ENCODE results near the gene SAMD7.
A peak's percentile ranks its signal among the peaks of the same experiment; 100 is the strongest.

Gene SAMD7

GRCh38 chr3:169913323-169913722 is 2.0 kb downstream of the SAMD7 start:
- no peak for DNase-seq (ENCODE audit: low read depth in 2 of 2)

DNA sequence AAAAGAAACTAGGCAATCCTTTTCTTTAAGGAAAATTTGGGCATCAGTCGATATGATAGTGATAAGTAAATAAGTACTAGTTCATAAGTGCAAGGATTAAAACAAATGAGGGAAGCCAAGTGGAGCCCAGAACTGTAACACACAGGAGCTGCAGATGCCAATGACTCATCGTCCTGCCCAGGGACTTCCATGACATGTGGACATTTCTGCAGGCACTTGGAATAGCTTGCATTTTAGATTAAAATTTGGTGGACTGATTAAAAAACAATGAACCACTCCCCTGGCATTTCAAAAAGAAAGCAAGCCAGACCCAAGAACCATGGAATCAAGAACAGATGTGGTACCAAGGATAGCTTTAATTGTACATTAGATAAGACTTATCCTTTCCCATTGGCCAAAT is 2.9 kb downstream of the SAMD7 start:
- no peak for DNase-seq (ENCODE audit: low read depth in 2 of 2)

DNA sequence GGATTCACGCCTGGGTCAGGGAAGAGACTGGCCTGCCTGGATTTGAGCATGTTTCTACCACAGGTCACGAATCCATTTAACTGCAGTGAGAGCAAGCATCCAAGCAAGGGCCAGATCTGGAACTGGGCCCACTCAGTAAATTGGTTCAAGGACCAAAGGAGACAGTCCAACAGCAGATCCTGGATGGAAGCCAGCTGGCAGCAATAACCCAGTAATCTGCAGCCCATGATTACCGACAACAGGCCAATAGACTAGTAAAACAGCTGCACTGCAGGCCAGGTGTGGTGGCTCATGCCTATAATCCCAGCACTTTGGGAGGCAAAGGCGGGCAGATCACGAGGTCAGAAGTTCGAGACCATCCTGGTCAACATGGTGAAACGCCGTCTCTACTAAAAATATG is 11.8 kb downstream of the SAMD7 start:
- no peak for DNase-seq (ENCODE audit: low read depth in 2 of 2)

- no peak for DNase-seq (ENCODE audit: low read depth in 2 of 2)
Observed at GRCh38 chr3:169923831-169924230, 12.5 kb downstream of the SAMD7 start.

DNA sequence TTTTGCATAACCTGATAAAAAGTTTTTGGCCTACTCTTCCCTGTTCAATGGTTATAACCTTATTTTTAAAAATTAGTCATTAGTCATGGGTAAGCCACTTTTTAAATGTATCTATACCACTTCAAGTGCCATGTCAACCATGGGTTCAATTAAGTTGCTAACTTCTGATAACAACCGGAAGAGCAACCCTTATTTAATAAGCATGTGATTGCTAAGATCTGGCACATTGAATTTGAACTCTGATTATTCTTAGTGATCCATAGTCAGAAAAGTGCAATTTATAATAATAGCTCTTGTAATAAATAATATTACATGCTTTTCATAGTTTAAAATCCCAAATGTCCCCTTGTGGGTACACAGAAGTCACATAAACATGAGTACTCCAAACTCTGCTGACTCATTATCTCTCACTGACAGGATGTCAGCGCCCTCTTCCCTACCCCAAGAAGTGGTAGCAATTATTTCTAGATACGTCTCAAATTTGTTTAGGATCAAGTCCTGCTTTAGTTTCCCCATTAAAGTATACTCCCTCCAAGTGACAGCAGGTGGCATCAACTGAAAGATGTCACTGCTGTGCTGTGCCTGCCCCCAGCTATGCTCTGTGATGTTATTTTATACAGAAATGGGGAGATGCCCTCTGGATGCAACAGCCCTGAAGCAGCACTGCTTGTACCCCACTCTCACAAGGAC is 18.6 kb downstream of the SAMD7 start:
- DNase-seq (ENCODE audit: low read depth in 2 of 2) = no peak

- no peak for DNase-seq (ENCODE audit: low read depth in 2 of 2)
Observed at GRCh38 chr3:169930843-169931242, 19.5 kb downstream of the SAMD7 start.

GRCh38 chr3:169931747-169932520 is 20.6 kb downstream of the SAMD7 start:
- no peak for DNase-seq (ENCODE audit: low read depth in 2 of 2)

- no peak for DNase-seq (ENCODE audit: low read depth in 2 of 2)
Observed at GRCh38 chr3:169939320-169939719, 27.9 kb downstream of the SAMD7 start.

DNA sequence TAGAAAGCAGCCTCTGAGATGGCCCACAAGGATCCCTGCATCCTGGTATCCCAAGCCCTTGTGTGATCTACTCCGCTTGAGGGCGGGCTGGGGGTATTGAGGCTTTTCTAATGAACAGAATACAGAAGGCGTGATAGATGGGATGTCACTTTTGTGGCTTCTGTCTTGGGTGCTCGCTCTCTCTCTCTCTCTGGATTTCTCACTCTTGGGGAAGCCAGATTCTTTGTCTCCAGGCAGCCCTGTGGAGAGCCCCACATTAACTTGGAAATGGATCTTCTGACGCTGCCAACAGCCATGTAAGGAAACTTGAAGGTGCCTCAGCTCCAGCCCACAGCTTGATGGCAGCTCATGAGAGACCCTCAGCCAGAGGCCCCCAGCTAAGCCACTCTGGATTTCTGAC is 28.4 kb downstream of the SAMD7 start:
- DNase-seq (ENCODE audit: low read depth in 2 of 2) = no peak

GRCh38 chr3:169940470-169941181 is 29.3 kb downstream of the SAMD7 start:
- no peak for DNase-seq (ENCODE audit: low read depth in 2 of 2)

DNA sequence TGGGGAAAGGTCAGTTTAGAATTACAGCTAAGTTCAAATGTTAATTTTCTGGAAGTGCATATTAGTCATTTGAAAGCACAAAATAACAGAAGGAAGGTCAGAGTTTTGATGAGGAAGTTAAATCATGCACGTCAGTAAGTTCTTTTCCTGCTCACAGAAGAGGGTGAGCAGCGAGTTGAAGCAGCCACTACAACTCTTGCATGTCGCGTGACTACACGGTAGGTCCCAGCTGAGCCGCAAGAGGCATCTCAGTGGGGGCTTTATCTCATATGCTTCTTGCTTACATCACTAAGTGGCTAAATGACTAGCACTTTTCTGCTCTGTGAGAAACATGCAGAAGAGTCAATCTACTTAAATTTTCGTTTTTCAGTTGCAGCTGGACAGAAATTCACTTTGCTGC is 33.9 kb downstream of the SAMD7 start:
- peak; percentile 28 to 38 for DNase-seq (ENCODE audit: low read depth in 2 of 2)

DNA sequence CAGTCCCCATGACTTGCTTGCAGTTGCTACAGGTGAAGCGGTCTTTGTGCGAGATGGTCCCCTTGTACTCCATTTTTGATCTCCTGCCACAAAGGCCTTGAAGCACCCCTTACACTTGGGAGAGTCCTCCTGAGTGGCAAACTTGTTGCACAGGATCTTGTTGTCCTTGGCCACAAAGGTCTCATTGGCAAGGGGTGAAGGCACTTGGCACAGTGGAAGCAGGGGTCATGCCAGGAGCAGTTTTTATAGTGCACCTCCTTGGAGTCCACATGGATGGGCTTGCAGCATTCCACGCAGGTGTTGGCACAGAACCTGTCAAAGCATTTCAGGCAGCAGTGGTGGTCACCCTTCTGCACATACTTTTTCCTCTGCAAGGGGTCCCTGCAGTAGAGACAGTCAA is 35.0 kb downstream of the SAMD7 start:
- no peak for DNase-seq (ENCODE audit: low read depth in 2 of 2)

GRCh38 chr3:169948559-169949448 is 37.4 kb downstream of the SAMD7 start:
- DNase-seq (ENCODE audit: low read depth in 2 of 2) = no peak

GRCh38 chr3:169952045-169952444 is 40.7 kb downstream of the SAMD7 start:
- DNase-seq (ENCODE audit: low read depth in 2 of 2) = no peak

DNA sequence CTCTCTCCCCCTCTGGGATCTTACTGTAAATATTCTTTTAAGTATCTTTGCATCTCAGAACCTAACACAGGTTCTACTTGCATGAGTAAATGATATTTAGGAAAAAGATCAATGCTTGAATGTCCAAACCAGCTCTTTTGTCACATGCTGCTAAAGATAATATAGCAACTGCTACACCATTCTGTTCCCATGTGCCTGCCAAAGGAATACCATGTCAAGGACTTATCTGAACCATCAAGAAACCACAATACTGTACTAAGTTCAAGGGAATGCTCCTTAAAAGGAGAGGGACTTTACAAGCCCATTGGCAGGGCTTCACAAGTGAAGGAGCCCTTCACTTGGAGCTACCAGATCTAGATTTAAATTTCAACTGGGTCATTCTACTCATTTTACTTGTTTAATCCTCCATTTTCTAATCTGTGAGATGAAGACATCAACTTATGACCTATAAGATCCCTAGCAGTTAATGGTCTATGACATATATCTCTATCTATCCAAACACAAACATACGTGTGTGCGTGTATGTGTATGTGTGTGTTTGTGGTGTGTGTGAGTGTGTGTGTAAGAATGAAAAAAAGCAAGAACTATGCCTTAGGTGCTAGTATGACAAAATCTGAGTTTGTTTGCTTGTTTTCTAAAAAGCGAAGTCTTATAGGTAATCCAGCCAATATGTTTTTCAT is 42.2 kb downstream of the SAMD7 start:
- no peak for DNase-seq (ENCODE audit: low read depth in 2 of 2)

DNA sequence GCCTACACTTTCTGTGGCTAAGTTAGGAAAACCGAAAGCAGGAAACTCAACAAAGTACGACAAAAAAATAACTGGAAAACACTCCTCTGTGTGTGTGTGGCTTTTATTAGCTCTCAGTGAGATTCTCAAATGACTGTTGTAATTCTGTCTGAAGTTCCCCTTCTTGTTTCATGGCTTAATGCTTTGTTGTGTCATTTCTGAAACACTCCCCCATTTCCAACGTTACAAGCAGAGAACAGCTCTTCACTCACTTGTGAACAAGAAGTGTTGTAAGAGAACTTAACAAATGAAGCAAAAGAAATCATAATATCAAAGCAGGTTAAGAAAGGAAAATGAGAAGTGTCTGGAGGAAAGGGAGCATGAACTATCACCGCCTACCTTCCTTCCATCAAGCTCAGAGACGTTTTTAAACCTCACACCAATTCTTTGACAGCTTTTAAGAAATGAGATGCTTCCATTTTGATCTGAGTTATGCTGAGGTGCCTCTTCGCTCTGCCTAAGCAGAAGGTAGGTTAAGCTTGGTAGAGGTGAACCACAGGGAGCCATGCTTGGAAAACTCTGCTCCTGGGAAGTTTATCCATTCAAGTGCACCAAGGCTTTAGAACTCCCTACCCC is 42.9 kb downstream of the SAMD7 start:
- no peak for DNase-seq (ENCODE audit: low read depth in 2 of 2)

DNA sequence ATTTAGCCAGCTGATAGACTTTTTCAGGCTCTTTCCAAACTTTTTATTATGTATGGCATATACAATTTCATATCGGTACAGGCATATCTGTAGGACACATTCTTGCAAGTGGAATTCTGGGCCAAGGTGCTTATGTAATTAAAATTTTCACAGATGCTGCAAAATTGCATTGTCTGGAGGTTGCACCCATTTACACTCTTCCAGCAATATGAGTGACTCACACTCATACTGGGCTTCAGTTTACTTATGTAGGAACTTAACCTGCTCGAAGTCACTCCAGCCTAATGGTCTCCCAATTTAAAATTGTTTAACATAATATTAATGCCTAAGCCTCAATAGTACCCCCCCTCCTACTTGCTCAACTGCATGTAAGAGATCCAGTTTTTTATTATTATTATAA is 44.0 kb downstream of the SAMD7 start:
- no peak for DNase-seq (ENCODE audit: low read depth in 2 of 2)

DNA sequence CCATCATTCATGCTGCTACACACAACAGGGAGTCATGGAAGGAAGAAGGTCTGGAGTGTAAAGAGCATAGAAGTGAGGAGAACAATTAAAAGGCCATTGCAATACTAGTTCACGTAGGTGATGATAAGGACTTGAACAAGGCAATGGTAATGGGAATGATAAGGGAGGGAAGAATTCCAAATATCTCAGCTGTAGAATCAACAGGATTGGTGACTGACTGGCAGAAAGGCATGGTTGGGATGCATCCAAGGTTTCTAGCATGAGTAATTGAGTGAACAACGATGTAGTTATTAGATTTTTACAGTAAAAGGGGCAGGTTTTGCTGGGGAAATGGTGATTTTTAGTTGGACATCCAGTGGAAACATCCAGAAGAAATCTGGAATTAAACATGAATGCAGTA is 52.8 kb downstream of the SAMD7 start:
- DNase-seq (ENCODE audit: low read depth in 2 of 2) = no peak

DNA sequence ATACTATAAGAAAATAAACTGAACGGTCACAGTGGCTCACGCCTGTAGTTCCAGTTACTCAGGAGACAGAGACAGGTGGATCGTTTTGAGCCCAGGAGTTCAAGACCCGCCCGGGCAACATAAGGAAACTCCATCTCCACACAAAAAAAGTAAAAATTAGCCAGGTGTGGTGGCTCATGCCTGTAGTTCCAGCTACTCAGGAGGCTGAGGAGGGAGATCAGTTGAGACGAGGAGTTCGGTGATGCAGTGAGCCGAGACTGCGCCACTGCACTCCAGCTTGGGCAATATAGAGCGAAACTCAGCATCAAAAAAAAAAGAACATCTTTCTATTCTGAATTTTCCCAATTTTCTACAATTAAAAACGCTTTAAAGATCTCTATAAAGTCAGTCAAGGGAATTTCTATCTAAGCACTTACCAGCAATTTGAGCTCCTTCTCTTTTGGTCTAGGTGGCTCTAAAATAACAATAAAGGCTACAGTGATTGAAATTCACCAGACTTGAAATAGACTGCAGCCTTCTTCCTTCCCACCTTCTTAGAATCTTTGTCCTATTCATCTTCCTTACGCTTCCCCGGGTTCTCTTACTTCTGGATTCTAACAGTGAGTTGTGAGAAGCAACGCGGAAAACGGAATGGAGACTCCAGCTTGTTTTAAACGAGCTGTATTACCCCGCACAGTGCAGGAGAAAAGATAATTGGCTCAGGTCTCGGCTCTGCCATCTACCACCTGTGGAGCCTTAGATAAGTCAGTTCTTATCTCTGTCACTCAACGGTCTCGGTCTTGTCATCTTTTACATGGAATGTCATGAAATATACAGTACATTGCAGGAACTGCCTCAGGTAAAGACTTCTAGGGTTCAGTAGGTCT is 54.4 kb downstream of the SAMD7 start:
- no peak for DNase-seq (ENCODE audit: low read depth in 2 of 2)

DNA sequence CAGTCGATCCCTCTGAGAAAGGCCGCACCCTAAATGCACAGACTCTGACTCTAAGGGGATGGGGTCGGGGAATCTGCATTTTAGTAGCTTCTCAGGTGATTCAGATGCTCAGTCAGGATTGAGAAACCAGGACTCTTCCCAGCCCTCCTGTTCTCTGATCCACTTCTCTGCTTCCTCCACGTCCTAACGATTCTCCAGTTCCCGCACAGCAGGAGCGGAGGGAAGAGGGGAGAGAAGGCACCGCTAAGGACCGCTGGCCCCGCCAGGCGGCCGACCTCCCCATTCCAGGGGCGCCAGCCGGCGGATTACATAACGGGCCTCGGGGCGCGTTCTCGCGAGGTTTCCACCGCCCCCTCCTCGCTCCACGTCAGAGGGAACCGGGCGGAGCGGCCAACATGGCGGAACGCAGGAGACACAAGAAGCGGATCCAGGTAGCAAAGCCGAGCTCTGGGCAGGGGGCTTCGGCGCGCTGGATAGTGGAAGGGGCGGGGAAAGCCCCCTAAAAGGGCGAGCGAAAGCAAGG is 55.1 kb downstream of the SAMD7 start, which contains the start of gene SEC62:
TSS of gene SEC62 (plus strand) at position 380 of the 523 bp plus-strand sequence. CDS start at position 396, 16 bp downstream.
- peak; percentile 87 to 88 for DNase-seq (ENCODE audit: low read depth in 2 of 2)
